ENCODE measurements around the gene ATAT1.

The ATAT1 gene

GRCh38 chr6:30613251-30614043 is 13.2 kb upstream of the ATAT1 start:
- no peak for DNase-seq

DNA sequence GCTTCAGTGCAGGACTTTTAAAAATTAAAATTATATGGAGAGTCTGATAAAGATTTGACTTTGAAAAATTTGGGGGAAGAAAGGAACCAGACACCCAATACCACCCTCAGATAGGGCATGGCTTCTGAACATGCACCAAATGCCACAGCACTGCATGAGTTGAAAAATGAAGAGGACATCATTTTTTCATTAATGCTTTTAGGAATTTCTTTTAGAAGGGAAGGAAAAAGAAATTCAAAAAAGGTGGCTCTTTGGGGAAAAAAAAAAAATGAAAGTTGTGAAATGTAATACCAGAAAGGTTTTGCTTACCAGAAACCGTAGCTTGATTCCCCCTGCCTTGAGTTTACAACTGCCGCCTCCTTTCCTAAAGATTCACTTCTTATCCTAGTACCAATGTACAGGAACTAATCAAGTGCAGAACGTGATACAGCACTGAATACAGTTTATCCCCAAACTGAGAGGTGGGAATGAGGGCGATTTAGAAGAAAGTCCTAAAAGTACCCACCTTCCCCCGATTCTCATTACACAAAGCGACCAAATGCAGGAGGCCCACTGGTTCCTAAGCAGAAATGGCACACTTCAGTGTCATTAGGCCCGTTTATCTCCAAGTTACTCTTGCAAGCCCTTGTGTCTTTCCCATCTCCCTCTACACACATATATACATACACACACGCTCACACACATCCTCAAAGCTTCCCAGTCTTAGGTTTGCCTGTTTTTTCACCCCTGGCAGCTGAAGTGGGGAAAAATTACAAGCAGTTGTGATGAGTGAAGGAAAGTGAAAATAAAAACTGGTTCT is 12.4 kb upstream of the ATAT1 start:
- DNase-seq = no peak

GRCh38 chr6:30614843-30615218 is 11.8 kb upstream of the ATAT1 start:
- peak; percentile 96 for DNase-seq

DNA sequence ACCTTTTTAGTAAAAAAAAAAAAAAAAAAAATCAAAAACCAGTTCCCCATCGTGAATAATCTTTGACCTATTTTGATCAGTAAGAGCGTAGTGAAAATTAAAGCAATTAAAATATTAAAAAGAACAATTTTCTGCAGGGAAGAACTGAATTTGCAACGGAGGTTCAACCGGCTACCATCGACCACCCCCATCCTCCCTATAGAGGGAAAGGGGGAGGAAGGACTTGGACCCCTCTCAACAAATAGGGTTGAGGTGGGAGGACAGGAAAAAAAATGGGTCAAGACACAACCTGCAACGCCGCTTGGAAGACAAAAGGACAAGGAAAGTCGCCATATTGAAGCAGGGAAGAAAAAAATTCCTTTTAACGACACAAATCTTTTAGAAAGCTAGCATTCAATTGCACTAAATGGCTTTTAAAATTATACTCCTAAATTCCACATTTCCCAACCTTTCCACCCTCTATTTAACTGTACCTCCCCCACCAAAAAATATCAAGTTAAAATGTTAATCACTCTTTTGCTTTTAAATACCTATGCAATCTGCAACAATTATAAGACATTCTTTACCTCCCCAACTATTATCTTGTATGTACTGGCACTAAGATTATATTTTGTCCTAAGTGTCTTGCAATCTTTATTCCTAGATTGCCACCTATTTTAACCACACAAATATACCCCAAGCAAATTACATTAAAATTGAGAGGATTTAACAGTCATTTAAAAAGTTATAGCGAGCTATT is 11.3 kb upstream of the ATAT1 start:
- DNase-seq = peak; percentile 82

- peak; percentile 39 for DNase-seq
These were observed 10.5 kb upstream of the ATAT1 start for GRCh38 chr6:30615958-30616810.

DNA sequence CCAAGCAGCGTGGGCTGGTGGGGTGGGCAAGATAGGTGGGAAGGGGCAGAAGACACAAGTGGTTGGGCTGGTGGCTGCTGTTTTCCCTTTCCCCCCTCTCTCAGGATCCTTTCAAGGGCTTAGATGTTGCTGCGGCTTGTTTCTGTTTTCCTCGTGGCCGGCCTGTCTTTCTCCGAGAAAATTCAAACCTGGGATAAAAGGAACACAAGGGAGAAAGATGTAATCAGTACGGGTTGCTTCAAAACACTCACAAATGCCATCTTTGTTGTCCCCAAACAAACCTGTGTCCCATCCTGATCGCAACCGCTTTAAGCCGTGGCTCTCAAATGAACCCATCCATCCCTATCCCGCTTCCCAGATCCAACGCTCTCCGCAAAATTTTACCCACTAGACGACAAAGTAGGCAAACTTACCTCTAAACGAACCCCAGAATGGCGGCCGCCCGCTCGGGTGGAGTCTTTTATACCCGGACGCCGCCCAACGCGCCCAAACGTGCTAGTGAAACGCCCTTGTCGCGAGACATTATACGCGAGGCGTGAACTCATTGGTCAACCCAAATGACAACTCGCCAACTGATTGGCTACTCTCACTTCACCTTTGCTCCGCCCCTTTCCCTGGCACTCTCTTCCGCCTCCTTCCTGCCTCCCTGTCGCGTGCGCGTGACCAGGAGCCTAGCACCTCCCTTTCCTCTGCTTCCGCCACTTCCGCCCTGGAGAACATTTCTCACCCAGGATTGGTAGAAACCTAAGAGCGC is 9.7 kb upstream of the ATAT1 start, which contains the start of gene PPP1R10:
PPP1R10 (minus strand) TSS at position 433 of the 754 bp plus-strand sequence. CDS start 7,299 bp downstream, outside the sequence.
- peak; percentile 99 for DNase-seq

GRCh38 chr6:30617565-30618269 is 9.0 kb upstream of the ATAT1 start, which contains the start of gene MRPS18B:
Gene MRPS18B, plus strand, starts transcription at chr6:30617840. Its CDS starts 26 bp downstream, at chr6:30617866.
- peak; percentile 94 for DNase-seq

GRCh38 chr6:30618270-30618797 is 8.3 kb upstream of the ATAT1 start:
- DNase-seq = no peak

GRCh38 chr6:30619561-30619960 is 7.1 kb upstream of the ATAT1 start:
- no peak for DNase-seq

DNA sequence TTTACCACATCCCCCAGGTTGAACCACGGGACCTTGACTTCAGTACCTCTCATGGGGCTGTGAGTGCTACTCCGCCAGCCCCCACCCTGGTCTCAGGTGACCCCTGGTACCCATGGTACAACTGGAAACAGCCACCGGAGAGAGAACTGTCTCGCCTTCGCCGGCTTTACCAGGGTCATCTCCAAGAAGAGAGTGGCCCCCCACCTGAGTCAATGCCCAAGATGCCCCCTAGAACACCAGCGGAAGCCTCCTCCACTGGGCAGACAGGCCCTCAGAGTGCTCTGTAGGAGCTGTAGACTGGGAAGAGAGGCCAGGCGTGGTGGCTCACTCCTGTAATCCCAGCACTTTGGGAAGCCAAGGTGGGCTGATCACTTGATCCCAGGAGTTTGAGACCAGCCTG is 1.2 kb upstream of the ATAT1 start:
- DNase-seq = no peak

GRCh38 chr6:30635834-30636233 is 9.2 kb downstream of the ATAT1 start:
- DNase-seq = no peak

GRCh38 chr6:30640481-30640880 is 13.8 kb downstream of the ATAT1 start:
- no peak for DNase-seq

- no peak for DNase-seq
These were observed 14.4 kb downstream of the ATAT1 start for GRCh38 chr6:30641048-30641447.

DNA sequence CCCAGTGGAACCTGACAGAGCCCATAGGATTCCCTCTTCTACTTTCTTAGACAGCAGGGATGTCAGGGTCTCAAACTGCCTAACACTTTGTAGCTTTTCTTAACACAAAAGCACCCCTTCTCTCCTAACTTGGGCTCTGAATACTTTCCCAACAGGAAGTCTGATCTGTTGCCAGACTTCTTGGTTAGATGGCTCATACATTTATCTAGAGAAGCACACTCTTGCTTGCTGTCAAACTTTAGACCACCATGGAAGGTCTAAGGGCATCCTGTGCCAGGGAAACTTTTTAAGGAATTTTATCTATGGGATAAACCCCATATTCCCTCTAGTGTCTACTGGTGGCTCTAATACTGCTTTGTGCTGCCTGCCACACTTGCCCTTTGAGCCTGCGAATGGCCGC is 17.0 kb downstream of the ATAT1 start:
- no peak for DNase-seq

DNA sequence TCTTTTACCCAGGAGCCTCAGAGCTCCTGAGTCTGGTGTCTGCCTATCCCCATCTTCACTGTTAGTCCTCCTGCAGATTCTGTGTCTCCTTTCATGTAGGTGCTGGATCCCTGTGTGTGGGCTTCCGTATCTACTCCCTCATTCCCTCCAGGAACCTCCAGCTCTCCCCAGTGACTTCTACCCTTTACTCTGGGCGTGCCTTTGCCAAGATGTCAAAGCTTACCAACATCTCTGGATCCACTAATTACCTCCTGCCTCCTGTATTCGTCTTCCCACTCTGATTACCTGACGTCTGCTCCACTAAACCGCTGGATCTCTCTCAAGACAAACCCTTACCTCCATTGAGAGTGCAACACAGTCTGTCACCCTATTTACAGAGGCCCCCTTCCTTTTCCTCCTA is 18.1 kb downstream of the ATAT1 start:
- no peak for DNase-seq

GRCh38 chr6:30645989-30646388 is 19.3 kb downstream of the ATAT1 start:
- DNase-seq = no peak

DNA sequence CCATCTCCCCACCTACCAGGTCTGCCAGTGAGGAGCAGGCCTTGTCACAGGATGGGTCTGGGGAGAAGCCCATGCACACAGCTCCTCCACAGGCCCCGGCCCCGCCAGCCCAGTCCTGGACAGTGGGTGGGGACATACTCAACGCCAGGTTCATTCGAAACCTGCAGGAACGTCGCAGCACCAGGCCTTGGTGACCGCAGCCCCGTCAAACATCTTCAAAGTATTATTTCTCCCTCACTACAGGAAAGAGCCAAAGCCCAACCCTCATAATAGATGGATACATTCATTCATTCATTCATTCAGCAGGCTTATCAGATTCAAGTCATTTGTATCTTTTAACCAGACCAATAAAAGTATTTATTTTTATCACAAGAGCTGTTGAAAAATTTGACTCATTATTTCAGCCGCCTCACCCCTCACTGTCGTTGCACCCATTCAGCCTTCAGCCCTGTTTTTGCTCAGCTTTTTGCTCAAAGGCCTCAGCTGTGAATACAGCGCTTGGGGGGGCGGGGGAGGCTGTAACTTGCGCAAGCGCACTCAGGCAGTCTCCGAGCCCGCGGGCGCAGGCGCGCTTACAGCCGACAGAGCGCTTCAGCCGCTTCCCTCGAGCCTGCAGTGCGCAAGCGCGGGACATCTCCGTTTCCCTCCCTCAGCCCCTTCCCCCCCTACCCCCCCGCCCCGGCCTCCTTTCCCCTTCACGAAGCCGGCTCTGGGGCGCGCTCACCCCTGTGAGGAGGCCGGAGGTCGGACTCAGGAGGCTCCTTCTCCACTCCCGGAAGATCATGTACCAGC is 20.0 kb downstream of the ATAT1 start, which contains the start of gene C6orf136:
C6orf136 (plus strand) TSS at position 684 of the 792 bp plus-strand sequence; CDS start at position 783, 99 bp downstream.
- peak; percentile 84 for DNase-seq

GRCh38 chr6:30647242-30648116 is 20.8 kb downstream of the ATAT1 start:
- DNase-seq = peak; percentile 84
